HG03095 (cell line): ENCODE results near the gene TCP11.

Experiments used
- ATAC-seq: cut with Tn5 transposase; IDR thresholded peaks from one replicate; pipeline ENCODE4 v1.9.1; 2021; ENCODE audit warnings: moderate library complexity; ENCODE audit not compliant: unreplicated experiment

Gene TCP11

GRCh38 chr6:35096129-35096862 lies 44.8 kb downstream of the TCP11 start:
- ATAC-seq, result no peak

DNA sequence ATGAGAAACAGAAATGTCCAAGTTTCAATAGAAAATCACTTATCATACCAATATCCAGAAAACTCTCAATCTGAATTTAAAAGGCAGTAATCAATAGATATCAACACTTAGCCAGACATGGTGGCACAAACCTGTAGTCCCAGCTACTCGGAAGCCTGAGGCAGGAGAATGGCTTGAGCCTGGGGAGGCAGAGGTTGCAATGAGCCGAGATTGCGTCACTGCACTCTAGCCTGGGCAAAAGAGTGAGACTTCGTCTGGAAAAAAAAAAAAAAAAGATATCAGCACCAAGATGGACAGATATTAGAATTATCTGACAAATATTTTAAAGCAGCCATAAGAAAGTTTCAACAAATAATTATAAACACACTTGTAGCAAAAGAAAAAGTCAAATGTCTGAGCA lies 47.0 kb downstream of the TCP11 start:
- no peak for ATAC-seq

DNA sequence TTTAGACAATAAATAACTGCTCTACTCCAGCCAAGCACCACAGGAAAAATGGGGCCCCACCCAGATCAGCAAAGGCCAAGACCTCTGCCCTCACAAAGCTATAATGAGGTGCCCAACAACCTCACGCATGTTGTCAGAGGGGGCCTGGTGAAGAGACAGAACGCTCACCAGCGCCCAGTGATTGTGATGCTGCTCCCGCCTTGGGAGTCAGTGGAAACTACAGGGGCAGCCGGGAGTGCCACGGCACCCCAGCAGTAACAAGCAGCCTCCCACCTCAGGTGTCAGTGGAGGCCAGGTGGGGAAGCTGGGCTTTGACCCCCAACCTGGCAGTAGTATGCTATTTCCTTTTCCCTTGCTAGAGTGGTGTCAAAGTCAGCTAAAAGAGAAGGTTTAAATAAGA lies 47.4 kb downstream of the TCP11 start:
- no peak for ATAC-seq

DNA sequence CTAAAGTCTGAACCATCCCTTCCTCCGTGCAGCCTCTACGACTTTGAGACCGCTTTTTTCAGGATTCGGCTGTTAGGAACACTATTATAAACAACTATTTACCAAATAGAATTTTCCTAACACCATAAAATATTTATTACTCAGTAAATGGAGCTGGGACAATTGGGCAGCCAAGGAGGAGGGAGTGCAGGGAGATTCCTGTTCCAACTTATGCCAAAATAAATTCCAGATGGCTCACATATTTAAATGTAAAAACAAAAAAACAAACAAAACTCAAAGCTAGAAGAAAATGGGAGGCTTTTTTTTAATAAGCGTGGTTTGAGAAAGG lies 48.1 kb downstream of the TCP11 start:
- ATAC-seq, result no peak

DNA sequence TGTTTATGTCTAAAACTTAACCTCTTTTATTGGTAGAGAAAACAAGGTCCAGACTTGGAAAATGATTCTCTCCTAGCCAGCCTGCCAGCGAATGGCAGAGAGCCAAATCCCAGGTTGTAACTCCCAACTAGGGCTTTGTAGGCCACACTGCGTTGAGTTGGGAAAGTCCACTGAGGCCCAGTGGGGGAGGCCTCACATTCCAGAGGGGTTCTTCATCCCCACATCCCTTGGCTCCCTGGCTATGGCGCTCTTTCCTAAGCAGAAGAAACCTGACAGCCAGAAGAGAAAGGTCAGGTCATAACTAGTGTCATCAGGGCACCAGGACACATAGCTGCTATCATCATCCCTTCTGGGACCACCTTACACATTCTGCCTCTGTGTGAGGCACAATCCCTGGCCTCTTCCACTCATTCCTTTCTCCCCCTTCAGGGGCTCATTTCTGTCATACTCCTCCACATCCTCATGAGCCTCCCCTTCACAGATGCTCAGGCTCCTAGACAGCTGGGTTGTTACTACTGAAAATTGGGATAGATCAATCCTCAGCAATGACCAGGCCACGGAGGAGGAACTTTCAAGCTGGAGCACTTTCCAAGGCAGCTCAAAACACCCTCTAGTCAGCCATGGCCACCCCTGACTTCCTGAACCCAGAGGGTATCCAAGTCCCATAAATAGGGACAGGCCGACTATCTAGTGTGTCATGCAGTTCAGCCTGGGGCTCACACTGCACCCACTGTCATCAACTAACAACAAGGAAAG lies 48.6 kb downstream of the TCP11 start:
- no peak for ATAC-seq

DNA sequence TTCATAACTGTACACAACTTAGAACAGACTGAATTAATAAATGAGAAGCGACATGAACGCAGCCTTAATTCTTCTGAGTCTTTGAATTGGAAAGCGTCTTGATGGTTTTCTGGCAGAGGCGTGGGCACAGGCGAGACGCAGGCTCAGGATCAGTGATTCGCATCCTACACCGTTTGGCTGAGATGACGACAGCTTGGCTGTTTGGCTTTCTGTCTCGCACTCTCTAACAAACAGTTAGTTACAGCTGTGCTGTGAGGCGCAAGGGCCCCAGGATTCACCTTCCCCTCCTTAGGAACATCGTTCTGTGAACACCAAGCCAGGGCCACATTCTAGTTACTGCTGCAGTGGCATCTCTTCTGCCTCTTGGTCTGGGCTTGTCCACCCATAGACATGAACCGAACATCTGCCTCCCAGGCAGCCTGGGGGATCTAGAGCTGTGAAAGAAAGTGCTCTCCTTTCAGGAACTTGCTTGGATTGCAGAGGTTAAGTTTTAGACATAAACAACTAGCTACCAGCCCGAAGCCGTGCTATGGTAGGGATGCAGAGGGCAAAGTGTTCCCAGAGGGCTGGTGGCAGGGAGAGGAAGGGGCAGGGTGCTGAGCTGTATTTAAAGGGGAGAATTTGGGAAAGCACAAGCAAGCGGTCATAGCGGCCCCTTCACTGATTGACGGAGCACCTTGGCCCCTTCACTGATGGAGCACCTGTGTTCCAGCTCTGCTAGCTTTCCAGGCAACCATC lies 49.6 kb downstream of the TCP11 start:
- ATAC-seq, result no peak

- no peak for ATAC-seq
Measured at GRCh38 chr6:35090734-35091133, 50.4 kb downstream of the TCP11 start.

- no peak for ATAC-seq
Measured at GRCh38 chr6:35089935-35090505, 51.1 kb downstream of the TCP11 start.

- no peak for ATAC-seq
Measured at GRCh38 chr6:35089216-35089934, 51.8 kb downstream of the TCP11 start.

GRCh38 chr6:35088281-35089215 lies 52.6 kb downstream of the TCP11 start:
- no peak for ATAC-seq

DNA sequence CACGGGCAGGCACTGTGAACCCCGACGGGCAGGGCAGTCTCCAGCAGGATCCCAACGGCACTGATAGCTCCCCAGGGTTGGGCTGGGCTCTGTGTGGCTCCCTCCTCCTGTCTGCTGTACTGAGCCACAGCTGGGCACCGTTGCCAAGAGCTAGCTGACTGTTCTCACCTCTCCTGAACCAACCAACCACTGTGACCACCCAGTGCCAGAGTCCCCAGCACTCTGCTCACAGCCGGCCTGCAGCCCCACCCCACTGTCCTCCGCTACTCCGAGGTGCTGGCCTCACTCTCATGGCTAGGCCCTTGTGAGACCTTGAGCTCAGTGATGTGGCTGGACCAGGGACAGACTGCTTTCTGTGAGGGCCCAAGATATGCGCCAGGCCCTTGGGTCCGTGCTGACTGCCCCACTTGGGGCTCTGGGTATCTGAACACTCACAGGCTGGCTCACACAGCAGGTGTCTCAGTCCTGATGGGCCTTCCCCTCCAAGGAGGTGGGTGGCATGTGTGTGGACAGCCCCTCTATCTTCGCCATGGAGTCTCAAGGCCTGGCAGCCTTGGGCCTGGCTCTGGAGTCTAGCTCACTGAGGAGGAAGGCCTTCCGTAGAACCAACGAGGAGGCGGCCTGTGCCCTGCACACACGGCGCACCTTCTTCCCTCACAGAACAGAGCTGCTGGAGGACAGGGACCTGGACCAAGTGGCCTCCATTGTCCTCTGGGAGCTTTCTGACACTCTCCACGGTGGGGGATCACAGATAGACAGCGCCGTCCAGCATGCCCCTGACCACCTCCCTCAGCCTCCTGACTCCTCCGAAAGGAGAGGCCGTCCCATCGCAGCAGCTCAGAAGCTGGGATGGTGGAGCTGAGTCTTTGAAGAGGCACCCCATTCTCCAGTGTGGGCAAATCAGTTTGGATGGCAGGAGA lies 53.5 kb downstream of the TCP11 start:
- ATAC-seq, result no peak

GRCh38 chr6:35086636-35087360 lies 54.3 kb downstream of the TCP11 start:
- no peak for ATAC-seq

- ATAC-seq, result no peak
Measured at GRCh38 chr6:35086282-35086632, 54.9 kb downstream of the TCP11 start.

DNA sequence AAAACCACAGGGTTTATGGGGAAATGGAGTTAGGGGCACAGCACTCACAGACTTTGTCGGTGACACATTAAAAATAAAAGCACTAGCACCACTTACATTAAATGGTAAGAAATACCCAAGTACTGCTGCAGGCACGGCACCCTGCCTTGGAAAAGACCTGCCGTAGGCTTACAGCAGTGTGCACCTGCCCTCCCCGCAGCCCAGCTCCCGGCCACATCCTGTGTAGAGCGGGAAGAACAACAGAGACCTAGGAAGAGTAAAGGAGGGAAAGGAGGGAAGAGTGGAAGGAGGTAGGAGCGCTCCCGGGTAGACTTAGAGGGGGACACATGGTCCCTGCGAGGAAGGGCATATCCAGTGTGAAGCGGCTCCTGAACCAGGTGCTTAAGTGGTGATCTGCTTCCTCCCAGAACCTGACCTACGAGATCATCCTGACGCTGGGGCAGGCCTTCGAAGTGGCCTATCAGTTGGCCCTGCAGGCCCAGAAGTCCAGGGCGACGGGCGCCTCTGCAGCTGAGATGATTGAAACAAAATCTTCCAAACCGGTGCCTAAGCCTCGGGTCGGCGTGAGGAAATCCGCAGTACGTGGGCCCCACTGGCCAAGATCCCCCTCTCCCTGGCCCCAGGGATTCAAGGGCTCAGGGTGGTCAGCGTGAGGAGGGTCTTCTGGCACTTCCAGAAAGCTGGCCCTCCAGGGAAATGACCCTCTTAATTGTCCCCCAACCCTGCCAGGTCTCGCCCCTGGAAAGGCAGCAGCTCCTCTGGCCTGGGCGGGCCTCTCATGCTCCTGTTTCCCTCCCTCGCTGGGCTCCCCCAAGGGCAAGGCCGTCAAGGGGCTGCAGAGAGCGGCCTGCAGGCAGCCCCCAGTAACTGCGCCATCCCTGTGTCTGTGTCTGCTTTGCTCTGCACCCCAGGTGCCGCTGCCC lies 55.5 kb downstream of the TCP11 start:
- ATAC-seq, result no peak

DNA sequence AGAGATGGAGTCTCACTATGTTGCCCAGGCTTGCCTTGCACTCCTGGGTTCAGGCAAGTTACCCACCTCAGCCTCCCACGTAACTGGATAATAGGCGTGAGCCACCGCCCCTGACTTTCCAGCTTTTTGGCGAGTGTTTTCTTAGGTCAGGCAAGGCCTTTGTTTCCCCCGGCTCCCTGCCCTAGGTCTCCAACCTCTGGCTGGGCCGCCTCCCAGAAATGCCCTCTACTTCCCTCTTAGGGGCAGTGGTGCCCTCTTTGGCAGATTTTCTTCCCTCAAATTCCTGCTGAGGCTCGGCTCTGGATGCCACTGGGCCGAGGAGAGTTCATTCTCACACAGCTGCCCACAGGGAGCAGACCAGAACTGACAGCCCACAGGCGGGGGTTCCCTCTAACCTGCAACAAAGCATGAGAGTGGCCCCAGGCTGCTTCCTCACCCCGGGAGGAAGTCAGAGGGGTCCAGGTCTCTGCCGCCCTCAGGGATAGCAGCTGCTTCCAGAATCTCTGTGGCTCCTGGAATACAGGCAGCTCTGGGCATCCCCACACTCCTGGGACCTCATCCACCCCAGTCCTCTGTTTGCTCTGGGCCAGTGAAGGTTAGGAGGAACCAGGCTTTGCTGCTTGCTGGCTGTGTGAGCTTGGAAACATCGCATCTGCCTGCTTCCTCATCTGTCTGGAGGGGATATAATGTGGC lies 56.5 kb downstream of the TCP11 start:
- no peak for ATAC-seq

DNA sequence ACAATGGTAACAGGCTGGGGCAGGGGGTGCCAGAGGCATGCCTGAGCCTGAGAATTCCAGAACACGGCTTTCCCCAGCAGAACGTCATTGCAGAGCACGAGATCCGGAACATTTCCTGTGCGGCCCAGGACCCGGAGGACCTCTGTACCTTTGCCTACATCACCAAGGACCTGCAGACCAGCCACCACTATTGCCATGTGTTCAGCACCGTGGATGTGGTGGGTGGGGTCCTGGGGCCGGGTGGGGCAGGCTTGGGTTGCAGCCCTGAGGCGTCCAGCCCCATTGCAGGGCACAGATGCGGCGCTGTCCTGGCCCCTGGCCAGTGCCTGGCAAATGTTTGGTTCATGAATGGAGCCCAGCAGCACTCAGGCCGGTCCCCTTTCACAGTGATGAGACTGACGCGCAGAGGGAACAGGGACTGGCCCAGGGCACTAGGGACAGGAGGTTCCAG lies 57.1 kb downstream of the TCP11 start:
- ATAC-seq, result no peak

GRCh38 chr6:35083507-35083906 lies 57.6 kb downstream of the TCP11 start:
- ATAC-seq, result no peak
